Measurements from ENCODE around the gene INPP4B.
A peak's percentile ranks its signal among the peaks of the same experiment; 100 is the strongest.

Gene INPP4B

GRCh38 chr4:142567199-142567598, 278.9 kb downstream of the INPP4B start:
- DNase-seq: peak; percentile 83

- DNase-seq: no peak
These were observed 279.3 kb downstream of the INPP4B start for GRCh38 chr4:142566777-142567176.

- DNase-seq: no peak
These were observed 279.9 kb downstream of the INPP4B start for GRCh38 chr4:142566243-142566642.

- DNase-seq: peak; percentile 74
These were observed 280.3 kb downstream of the INPP4B start for GRCh38 chr4:142565771-142566170.

GRCh38 chr4:142563682-142564291, 282.3 kb downstream of the INPP4B start:
- DNase-seq: no peak

GRCh38 chr4:142559986-142560385, 286.1 kb downstream of the INPP4B start:
- DNase-seq: no peak

- no peak for DNase-seq
These were observed 287.2 kb downstream of the INPP4B start for GRCh38 chr4:142558851-142559250.

- DNase-seq: no peak
These were observed 288.8 kb downstream of the INPP4B start for GRCh38 chr4:142557239-142557801.

- DNase-seq: no peak
These were observed 289.4 kb downstream of the INPP4B start for GRCh38 chr4:142556570-142557238.

- DNase-seq: peak; percentile 44
These were observed 290.1 kb downstream of the INPP4B start for GRCh38 chr4:142556048-142556447.

GRCh38 chr4:142554412-142554811, 291.7 kb downstream of the INPP4B start:
- no peak for DNase-seq

GRCh38 chr4:142551517-142552305, 294.4 kb downstream of the INPP4B start:
- no peak for DNase-seq

- no peak for DNase-seq
These were observed 295.1 kb downstream of the INPP4B start for GRCh38 chr4:142550965-142551364.

GRCh38 chr4:142549726-142550463, 296.2 kb downstream of the INPP4B start:
- peak; percentile 54 for DNase-seq

GRCh38 chr4:142549248-142549647, 296.9 kb downstream of the INPP4B start:
- no peak for DNase-seq

- DNase-seq: no peak
These were observed 297.6 kb downstream of the INPP4B start for GRCh38 chr4:142548491-142548890.

- DNase-seq: no peak
These were observed 298.1 kb downstream of the INPP4B start for GRCh38 chr4:142547974-142548373.

GRCh38 chr4:142544594-142544993, 301.5 kb downstream of the INPP4B start:
- DNase-seq: no peak

GRCh38 chr4:142544039-142544438, 302.1 kb downstream of the INPP4B start:
- DNase-seq: no peak

- DNase-seq: no peak
These were observed 305.7 kb downstream of the INPP4B start for GRCh38 chr4:142540483-142540804.

GRCh38 chr4:142539796-142540482, 306.2 kb downstream of the INPP4B start:
- DNase-seq: no peak

- no peak for DNase-seq
These were observed 311.1 kb downstream of the INPP4B start for GRCh38 chr4:142535009-142535408.
